GM12878 (cell line): ENCODE results near the gene PAX7. TPM values are rescaled to one million over a fixed set of nuclear protein-coding genes. Genes with fewer than 3 reads are reported as not detected.
"Not testable (repeated sequence)": the region's sequence is repeated elsewhere in the genome, so short reads cannot be mapped to it uniquely, and the experiment has no call there.

Experiments
- ATAC-seq: fragments of 200-7000 bp; cut with Tn5 transposase; 3 replicates; pipeline ENCODE4 v1.9.1; 2020; ENCODE audit warnings: mild to moderate bottlenecking, moderate library complexity
- BruUV-seq: library from RNA; stranded (reverse); fragments of 400-500 nt; replicated peaks from 2 replicates; lab custom pipeline; 2021; lab: Mats Ljungman, UMichigan
- CTCF ChIA-PET: fragments of 300-600 bp; sonication (Branson Sonifier 250); formaldehyde crosslinking; extraction: SDS; loops from one replicate; lab custom pipeline; 2021; ENCODE audit warnings: inconsistent platforms; lab: Yijun Ruan, JAX
- POLR2A ChIA-PET: fragments of 350-600 bp; formaldehyde crosslinking; extraction: SDS; loops from one replicate; lab custom pipeline; 2021; ENCODE audit warnings: inconsistent platforms; lab: Charles Lee
- RAD21 ChIA-PET: fragments of 300-600 bp; sonication (Branson Sonifier 250); formaldehyde crosslinking; loops from one replicate; lab custom pipeline; 2023; ENCODE audit warnings: antibody characterized with exemption; ENCODE audit not compliant: unreplicated experiment; lab: Charles Lee
- SMC1A ChIA-PET: fragments of 300-600 bp; sonication (Branson Sonifier 250); formaldehyde crosslinking; loops from one replicate; lab custom pipeline; 2023; ENCODE audit not compliant: unreplicated experiment, uncharacterized antibody; lab: Charles Lee
- DNase-seq: peaks from one replicate; pipeline ENCODE4 v3.0.0-alpha.2; 2011; ENCODE audit warnings: low read depth, low spot score
- FAIRE-seq: peaks from 3 replicates; lab custom pipeline; 2011; peaks lifted over from hg19 to GRCh38; lab: Jason Lieb, UNC
- H2AFZ ChIP-seq: 2 replicates; pipeline ENCODE4 v1.6.0; 2011; ENCODE audit warnings: low read depth, low read length, control low read depth; ENCODE audit not compliant: control insufficient read depth
- H3K27ac ChIP-seq: 2 replicates; pipeline ENCODE4 v1.5.1; 2011; ENCODE audit warnings: control low read depth; ENCODE audit not compliant: control insufficient read depth, insufficient read depth
- H3K27me3 ChIP-seq, 2 experiments: replicated peaks in 1 of 2; 2 replicates each; pipeline versions ENCODE4 v1.6.0 to v1.6.1; 2011; ENCODE audit warnings: low read length in 1 of 2; ENCODE audit not compliant: control insufficient read depth in 2 of 2, insufficient read depth in 2 of 2
- H3K36me3 ChIP-seq, 2 experiments: 2 replicates each; pipeline ENCODE4 v1.5.1; 2011; ENCODE audit warnings: low read length in 1 of 2; ENCODE audit not compliant: control insufficient read depth in 2 of 2, insufficient read depth in 2 of 2
- H3K4me1 ChIP-seq: 2 replicates; pipeline ENCODE4 v1.6.1; 2011; ENCODE audit warnings: mild to moderate bottlenecking, low read length, moderate library complexity, mixed read lengths; ENCODE audit not compliant: control insufficient read depth, insufficient read depth
- H3K4me2 ChIP-seq: 2 replicates; pipeline ENCODE4 v1.6.0; 2011; ENCODE audit warnings: control low read depth; ENCODE audit not compliant: control insufficient read depth, insufficient read depth
- H3K4me3 ChIP-seq: fragments of 200-600 bp; sonication (generic); 2 replicates; pipeline ENCODE4 v1.5.1; 2016
- H3K79me2 ChIP-seq: 2 replicates; pipeline ENCODE4 v1.6.0; 2011; ENCODE audit warnings: low read length; ENCODE audit not compliant: control insufficient read depth, insufficient read depth
- H3K9ac ChIP-seq: 2 replicates; pipeline ENCODE4 v1.8.0; 2011; ENCODE audit warnings: low read length, control low read depth, mixed read lengths; ENCODE audit not compliant: control insufficient read depth, insufficient read depth
- H3K9me3 ChIP-seq: replicated peaks from 3 replicates; pipeline ENCODE4 v1.5.1; 2011; ENCODE audit warnings: mild to moderate bottlenecking, low read length; ENCODE audit not compliant: control insufficient read depth, insufficient read depth
- H4K20me1 ChIP-seq: 2 replicates; pipeline ENCODE4 v1.6.0; 2011; ENCODE audit not compliant: control insufficient read depth, insufficient read depth
- SMC3 ChIP-seq: IDR thresholded peaks from 2 replicates; pipeline ENCODE4 v1.6.1; 2011; ENCODE audit warnings: low read length, improper control_type of control experiment, borderline replicate concordance
- WGBS: methylation state at CpG from one replicate; pipeline ENCODE4 v1.1.6; 2016; ENCODE audit warnings: low lambda C conversion rate; ENCODE audit not compliant: insufficient replicate concordance, insufficient coverage; ENCODE audit errors: missing lambda C conversion rate; 5-methylcytosine and 5-hydroxymethylcytosine counted together
- in situ Hi-C: fragments of 300-500 bp; cut with MboI; formaldehyde crosslinking; loops from 9 replicates; pipeline ENCODE4 v1.14.3; 2018; ENCODE audit warnings: mixed read lengths
- intact Hi-C: fragments of 100-400 bp; cut with micrococcal nuclease; formaldehyde crosslinking; loops from one replicate; pipeline ENCODE4 v1.14.2; 2022; ENCODE audit not compliant: unreplicated experiment
- polyA plus RNA-seq, 11 experiments: library from polyadenylated mRNA; depleted of rRNA in 4 of 11; unstranded in 6 of 11; stranded (reverse) in 5 of 11; fragments of >200 nt; fragmentation: Nextera tagmentation in 4 of 11; fragmentation: Illumina TruSeq in 1 of 11; extraction: Ambion mirVana in 4 of 11; extraction: Trizol in 1 of 11; gene quantifications; 1 replicate in 1 of 11; 2 replicates in 10 of 11; pipeline versions ENCODE4 v1.2.1 to v1.2.3, GENCODE V29; 2011 to 2016; ENCODE audit warnings: inconsistent platforms in 2 of 11, missing spikeins in 2 of 11, low read depth in 1 of 11
- total RNA-seq, 4 experiments: library from RNA; depleted of rRNA in 3 of 4; stranded (reverse); fragments of >200 nt in 3 of 4; fragmentation: Illumina TruSeq in 1 of 4; extraction: Trizol in 1 of 4; gene quantifications; 2 replicates each; pipeline versions ENCODE4 v1.2.1 to v1.2.3, GENCODE V29; 2013 to 2021

PAX7 gene
- total and polyA plus RNA-seq, 10 of the 15 experiments (the other 5 are each of a cell fraction or from before 2014, with no cell fraction given) = not detected

- ChIA-PET RAD21 (no interaction called here), SMC1A (no interaction called here), POLR2A (no interaction called here), CTCF (no interaction called here)
- Histone ChIP-seq H3K27ac (no peak overlapping the region), H2AFZ (no peak overlapping the region), H3K4me2 (no peak overlapping the region), H3K9me3 (no peaks in the 10 kb centered on the region), H3K36me3 (no peaks in the 10 kb centered on the region), H3K4me1 (no peaks in the 10 kb centered on the region), H4K20me1 (no peaks in the 10 kb centered on the region), H3K27me3 (no peaks in the 10 kb centered on the region; a peak in 1 of 4 replicates), H3K9ac (no peak overlapping the region), H3K4me3 (no peak overlapping the region), H3K79me2 (no peaks in the 10 kb centered on the region)
- FAIRE-seq (no peak), DNase-seq (no peak), ATAC-seq (no peak)
- no TSS peak for BruUV-seq
- TF ChIP-seq SMC3 = no peak
- WGBS = 24% methylated on average over 24 of the region's 25 CpGs
- in situ Hi-C loops (no loop called here), intact Hi-C loops (no loop called here)
Measured at GRCh38 chr1:18693256-18694098, 62.8 kb downstream of the PAX7 start.

GRCh38 chr1:18694289-18694688 lies 63.6 kb downstream of the PAX7 start:
- POLR2A ChIA-PET, SMC1A ChIA-PET, intact Hi-C loops, ATAC-seq, CTCF ChIA-PET, FAIRE-seq, DNase-seq, RAD21 ChIA-PET, H2AFZ ChIP-seq, H4K20me1 ChIP-seq, H3K4me1 ChIP-seq, H3K27me3 ChIP-seq, H3K79me2 ChIP-seq, H3K4me2 ChIP-seq, H3K27ac ChIP-seq, in situ Hi-C loops, H3K9ac ChIP-seq, H3K9me3 ChIP-seq, BruUV-seq, H3K4me3 ChIP-seq, H3K36me3 ChIP-seq: not testable (repeated sequence)
- WGBS = 56% methylated on average over 7 of the region's 7 CpGs
